GM21515 (cell line): ENCODE results near the gene DPCD.
"Not testable (repeated sequence)": the region's sequence is repeated elsewhere in the genome, so short reads cannot be mapped to it uniquely, and the experiment has no call there.

Source experiments
- ATAC-seq: cut with Tn5 transposase; IDR thresholded peaks from one replicate; pipeline ENCODE4 v1.9.1; 2021; ENCODE audit not compliant: unreplicated experiment

DPCD gene

DNA sequence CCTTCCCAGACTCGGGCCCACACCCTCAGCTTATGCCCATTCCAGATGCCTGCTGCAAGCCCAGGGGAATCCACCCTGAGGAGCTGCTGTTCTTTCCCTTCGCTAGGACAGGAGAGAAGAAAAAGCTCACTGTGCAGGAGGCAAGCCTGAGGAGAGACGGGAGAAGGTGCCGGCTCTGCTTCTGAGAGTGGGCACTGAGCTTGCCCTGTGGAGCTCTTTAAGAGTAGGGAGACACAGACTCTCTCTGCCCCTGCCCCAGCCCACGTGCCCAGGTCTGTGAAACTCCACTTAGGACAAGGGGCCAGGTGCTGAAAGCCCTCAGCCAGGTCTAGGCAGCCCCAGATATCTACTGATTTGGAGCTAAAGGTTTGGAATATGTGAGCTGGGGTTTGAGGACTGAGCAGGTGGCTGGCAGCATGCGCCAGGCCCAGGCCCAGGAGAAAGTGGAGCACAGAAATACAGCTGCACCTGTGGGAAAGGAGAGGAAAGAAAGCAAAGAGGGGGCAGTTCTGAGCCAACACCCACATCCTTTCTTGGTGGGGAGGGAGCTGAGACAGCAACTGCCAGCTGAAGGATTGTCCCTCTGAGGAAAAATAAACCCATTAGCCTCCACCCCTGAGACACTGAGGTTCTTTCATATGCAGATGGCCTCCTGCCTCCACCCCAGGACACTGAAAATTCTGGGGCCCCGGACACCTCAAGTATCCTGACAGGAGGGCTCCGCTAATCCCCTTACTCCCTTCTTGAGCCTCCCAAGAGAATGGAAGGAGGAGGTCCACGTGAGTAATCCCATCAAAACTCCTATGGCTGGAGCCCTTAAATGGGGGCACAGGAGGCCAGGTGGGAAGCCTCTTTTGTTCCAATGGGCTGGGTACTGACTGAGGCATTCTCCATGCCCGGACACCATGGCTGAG is 7.4 kb upstream of the DPCD start:
- ATAC-seq = no peak

DNA sequence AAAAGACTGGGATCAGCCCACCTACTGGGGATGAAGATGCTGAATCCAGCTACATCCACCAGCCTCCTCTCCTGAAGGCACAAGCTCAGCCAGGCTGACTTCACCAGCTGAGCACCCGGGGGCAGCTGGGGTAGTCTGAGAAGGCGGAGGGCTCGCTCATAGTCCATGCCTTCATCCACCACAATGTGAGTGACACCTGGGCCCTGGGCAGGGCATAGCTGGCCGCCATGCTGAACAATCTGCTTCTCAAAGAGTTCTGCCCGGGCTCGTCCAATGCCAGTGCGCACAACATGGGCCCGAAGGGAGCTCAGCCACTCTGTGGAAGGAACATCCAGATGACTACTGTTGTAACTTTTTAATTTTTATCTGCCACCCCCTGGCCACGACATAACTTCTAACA is 2.3 kb upstream of the DPCD start:
- no peak for ATAC-seq

DNA sequence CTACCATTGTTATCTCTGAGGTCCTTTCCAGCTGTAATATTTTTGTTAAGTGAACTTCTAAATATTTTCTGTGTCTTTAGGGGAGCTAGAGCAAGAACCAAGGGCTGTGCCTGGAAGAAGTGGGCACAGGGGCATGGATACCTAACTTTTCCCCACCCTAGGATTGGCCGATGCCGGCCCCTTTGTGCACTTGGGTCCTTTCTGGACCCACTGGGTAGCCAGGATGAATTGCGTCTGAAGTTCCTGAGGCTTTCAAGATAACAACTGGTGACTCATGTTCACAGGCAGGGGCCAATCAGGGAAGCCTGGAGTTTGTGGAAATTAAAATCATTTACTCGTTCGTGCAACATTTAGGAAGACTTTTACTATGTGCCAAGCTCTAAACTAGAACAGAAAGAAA is 758 bp downstream of the DPCD start:
- no peak for ATAC-seq

DNA sequence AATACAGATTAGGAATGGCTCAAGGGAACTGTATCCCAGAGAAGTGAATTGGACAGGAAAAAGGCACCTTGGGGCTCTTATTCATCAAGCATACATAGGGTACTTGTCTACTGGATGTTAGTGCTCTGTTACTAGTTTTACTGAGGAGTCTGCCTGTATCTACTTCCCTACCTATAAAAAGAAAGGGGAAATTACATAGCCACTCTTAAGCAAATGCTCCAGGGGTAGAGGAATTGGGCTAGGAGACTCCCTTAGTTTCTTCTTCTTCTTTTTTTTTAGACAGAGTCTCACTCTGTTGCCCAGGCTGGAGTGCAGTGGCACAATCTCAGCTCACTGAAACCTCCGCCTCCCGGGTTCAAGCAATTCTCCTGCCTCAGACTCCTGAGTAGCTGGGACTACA is 5.2 kb downstream of the DPCD start:
- ATAC-seq = not testable (repeated sequence)

DNA sequence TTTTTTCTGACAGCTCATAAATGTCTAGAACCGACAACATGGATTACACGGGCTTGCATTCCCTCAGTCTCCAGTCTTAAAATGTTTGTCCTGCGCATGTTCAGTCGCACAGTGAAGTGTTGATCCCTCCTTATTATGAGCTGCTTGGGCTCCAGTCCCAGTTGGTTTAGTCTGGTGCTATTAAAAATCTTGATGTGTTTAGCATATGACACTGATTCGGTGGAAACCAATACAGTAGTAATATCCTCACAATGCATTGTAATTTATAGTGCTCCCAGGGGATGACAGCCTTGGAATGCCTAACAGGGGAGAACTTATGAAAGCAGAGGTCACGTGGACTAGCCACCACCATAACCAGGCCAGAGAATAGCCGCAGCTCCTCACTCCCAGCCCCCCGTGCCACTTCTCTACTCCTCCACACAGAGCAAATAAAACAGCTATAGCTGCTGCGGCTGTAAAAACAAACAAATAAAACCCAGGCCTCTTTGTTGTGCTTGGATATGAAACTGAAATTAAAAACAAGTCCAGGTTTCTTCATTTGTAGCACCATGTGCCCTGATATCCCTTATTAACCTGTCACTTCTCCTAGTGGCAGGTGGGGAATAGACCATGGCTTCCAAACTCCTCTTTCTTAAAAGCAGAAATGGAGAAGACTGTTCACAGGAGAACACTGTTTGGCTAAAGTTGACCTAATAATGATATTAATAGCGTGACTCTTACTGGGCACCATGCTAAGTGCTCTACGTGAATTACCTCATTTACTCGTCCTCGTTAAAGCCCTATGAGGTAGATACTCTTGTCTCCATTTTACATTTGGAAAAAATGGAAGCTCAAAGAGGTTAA is 7.7 kb downstream of the DPCD start:
- ATAC-seq = no peak

GRCh38 chr10:101597091-101597900 is 9.2 kb downstream of the DPCD start:
- no peak for ATAC-seq

GRCh38 chr10:101601541-101601940 is 13.4 kb downstream of the DPCD start:
- no peak for ATAC-seq

DNA sequence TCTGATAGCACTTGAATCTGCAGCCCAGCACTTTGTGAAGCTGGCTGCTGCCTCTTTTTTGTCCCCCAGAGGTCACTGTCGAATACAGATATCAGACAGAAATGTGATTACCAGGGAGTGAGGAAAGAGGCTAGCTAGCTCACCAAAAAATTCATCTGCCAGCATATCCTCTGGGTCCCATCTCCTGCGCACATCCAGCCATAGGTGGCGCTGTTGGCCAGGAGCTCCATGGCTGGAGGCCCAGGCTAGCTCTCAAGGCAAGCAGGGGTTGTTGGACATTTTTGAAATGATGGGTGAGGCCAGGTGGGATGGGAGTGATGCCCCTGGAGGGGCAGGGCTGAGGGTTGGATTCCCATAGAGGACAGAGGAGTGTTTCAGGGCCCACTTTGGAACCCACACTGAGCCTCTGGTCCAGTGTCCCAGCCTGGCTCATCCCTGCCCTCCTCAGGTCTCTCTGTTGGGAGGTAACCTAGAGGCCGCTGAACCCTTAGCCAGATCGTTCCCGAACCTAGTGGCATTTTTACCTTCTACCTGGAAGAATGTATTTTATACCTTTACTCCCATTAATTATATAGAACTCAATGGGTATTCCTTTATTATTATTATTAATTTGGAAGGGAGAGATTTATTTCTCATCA is 14.8 kb downstream of the DPCD start:
- ATAC-seq = peak; percentile 61

- no peak for ATAC-seq
Measured at GRCh38 chr10:101607124-101607523, 19.0 kb downstream of the DPCD start.

DNA sequence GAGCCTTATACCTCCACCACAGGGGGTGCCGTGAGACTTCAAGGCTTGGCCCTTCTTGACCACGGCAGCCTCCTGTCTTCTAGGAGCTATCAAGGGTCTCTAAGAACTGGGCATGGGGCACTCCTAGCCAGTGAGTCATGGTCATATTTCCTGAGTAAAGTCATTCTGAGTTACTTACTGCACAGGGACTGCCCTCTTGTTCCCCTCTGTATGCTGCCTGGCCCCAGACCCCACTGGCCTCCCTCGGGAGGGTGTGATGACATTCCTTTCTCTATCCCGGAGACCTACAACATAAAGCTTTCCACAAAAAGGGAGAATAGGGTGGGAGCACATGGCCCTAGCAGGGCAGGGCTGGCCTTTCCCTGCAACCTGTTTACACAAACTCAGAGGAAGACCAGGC is 21.4 kb downstream of the DPCD start:
- no peak for ATAC-seq

GRCh38 chr10:101611096-101611905 is 23.2 kb downstream of the DPCD start:
- no peak for ATAC-seq

DNA sequence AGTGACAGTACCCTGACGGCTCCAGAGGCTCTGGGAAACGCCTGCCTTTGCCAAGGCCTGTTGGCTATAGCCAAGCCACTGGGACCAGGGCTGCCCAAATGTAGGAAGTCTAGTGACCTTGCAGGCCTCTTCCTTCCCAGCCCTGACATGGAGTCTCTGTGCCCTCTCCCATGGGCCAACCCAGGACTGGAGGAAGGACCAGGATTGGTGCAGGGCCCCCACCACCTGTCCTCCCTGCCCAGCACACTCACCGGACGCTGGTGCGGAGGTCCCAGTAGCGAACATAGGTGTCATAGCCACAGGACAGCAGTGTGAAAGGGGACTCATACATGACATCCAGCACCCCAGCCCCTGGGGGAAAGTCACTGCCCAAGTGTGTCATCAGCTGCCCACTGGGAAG is 24.0 kb downstream of the DPCD start:
- no peak for ATAC-seq

DNA sequence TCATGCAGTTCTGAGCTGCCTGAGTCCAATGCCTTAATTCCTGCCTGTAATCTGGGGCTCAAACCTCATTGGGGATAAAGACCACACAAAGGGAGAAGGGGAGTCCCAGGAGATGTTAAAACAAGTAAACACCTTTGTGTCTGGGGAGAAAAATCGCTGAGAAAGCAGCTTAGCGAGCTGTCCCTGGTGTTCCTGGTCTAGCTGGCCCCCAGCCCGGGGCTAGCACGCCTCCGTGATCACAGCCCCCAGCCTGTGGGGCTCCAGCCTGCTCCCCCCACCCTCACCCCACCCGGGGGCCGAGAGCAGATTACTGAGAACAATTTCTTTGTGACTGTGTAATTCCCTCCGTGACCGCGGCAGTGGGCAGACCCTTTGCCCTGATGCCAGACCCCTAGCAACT is 24.8 kb downstream of the DPCD start:
- no peak for ATAC-seq

- ATAC-seq = no peak
Measured at GRCh38 chr10:101613646-101614045, 25.5 kb downstream of the DPCD start.

- no peak for ATAC-seq
Measured at GRCh38 chr10:101614663-101615524, 26.8 kb downstream of the DPCD start.

GRCh38 chr10:101615525-101616116 is 27.5 kb downstream of the DPCD start:
- no peak for ATAC-seq

DNA sequence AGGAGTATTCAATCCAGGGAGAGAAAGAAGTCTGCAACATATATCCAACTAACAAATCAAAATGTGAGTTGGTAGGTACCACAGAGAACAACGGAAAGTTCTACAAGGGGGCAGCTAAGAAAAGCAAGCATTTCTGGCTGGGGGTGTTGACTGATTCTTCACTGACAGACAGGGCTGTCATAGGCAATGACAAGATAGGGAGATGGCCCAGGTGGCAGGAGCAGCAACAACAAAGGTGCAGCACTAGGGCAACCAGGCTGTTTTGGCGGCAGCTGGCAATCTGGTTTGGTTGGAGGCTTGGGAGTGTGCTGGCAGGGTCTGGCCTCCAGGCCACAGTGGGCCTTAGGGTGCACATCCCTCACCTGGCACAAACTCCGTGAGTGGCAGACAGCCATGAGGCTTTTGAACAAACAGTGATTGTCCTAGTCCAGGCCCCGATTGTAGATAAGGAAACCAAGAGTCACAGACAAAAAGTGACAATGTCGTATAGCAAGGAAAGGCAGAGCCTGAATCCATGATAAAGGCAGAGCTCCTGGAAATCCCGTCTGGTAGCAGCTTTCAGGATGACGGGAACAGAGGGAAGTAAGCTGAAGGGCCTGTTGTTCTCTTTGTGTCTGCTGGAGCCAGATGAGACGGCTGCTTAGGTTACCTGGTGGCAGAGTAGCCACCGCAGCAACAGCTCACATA is 28.4 kb downstream of the DPCD start:
- no peak for ATAC-seq
